ENCODE measurements around the gene OTOS. TPM values are rescaled to one million over a fixed set of nuclear protein-coding genes. Genes with fewer than 3 reads are reported as not detected.
A peak's percentile ranks its signal among the peaks of the same experiment; 100 is the strongest.

Gene OTOS
- total and polyA plus RNA-seq, 9 of the 15 experiments (the other 6 are each of a cell fraction or from before 2014, with no cell fraction given), result not detected

DNA sequence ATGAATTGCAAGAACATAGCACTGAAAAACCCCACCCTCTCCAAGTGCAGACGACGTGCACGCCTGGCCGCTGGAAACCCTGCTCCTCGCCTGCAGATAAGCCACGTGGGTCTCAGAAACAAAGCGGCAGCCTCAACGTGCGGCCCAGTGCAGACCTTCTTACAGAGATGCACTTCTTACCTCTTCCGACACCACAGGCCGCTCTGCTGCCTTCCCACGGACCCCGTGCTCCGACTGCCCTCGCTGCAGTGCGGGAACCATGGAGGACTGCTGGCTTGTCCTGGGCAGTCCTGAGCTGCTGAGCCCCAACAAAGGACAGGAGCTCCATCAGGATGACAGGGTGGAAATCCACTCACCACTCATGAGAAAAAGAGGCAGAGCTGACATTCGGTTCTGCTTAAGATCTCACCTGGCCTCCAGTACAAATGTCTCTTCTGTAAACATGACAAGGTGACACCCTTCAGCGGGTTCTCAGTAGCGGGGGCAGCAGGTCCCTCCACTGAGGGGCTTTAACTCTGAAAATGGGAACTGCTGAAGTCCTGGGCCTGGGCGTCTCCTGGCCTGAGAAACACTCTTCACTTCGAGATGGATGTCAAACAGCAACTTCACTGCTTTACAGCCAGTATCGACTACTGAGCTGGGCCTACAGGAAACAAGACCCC lies 10.6 kb downstream of the OTOS start:
- no peaks in the 10 kb centered on the region for H3K9me3 ChIP-seq (replicated peaks; ENCODE audit: control insufficient read depth, insufficient read depth, low read depth, low read length)
- H3K4me2 ChIP-seq (ENCODE audit: insufficient read depth, low read length), result no peak overlapping the region
- H3K4me1 ChIP-seq (replicated peaks in 1 of 2; ENCODE audit: control insufficient read depth in 2 of 2, insufficient read depth in 2 of 2, low read length in 2 of 2), result peaks cover 0 to 2% of the 10 kb centered on the region in 2 experiments; a peak in 2 of 5 replicates
- H4K20me1 ChIP-seq (replicated peaks; ENCODE audit: control insufficient read depth, insufficient read depth, low read length), result no peaks in the 10 kb centered on the region
- in situ Hi-C loops (cut with MboI) (no loop called here), intact Hi-C loops (cut with micrococcal nuclease) (no loop called here)
- ChIA-PET POLR2A (no interaction called here), CTCF (ENCODE audit: low intra/inter-chr PET ratio) (no interaction called here)
- FAIRE-seq, result no peak
- no TSS peak for BruUV-seq (replicated peaks)
- H3K9ac ChIP-seq (ENCODE audit: insufficient read depth in 1 of 2, low read depth in 2 of 2, low read length in 2 of 2), result no peak overlapping the region
- H3K36me3 ChIP-seq (ENCODE audit: control insufficient read depth, insufficient read depth, low read length), result peaks cover 43% of the 10 kb centered on the region; the same call in 2 of the 3 replicates
- H3K27me3 ChIP-seq (ENCODE audit: control insufficient read depth in 2 of 2, insufficient read depth in 2 of 2, low read length in 2 of 2), result no peaks in the 10 kb centered on the region
- H3K4me3 ChIP-seq, result no peak overlapping the region
- TF ChIP-seq ZNF584 (CRISPR knock-in tag; IDR thresholded peaks at IDR 0.05; ENCODE audit: low read depth) (no peak), POLR2G (IDR thresholded peaks at IDR 0.05; ENCODE audit: low read depth, low read length) (peak; percentile 31; the same call in 1 of the 2 replicates)
- no peak overlapping the region for H3K27ac ChIP-seq (ENCODE audit: extremely low read depth, low read depth, low read length)
- no peak for DNase-seq (ENCODE audit: extremely low read depth in 1 of 4, low spot score in 3 of 4)
- no peak for ATAC-seq
- no peak overlapping the region for H2AFZ ChIP-seq (ENCODE audit: low read depth, low read length)
- H3K79me2 ChIP-seq (ENCODE audit: control insufficient read depth, insufficient read depth, low read length), result peaks cover 6% of the 10 kb centered on the region
- no peaks in the 10 kb centered on the region for H3K9me1 ChIP-seq (ENCODE audit: control insufficient read depth, insufficient read depth, low read length)
- WGBS (ENCODE audit: insufficient coverage, low coverage, missing lambda C conversion rate), result 91% methylated on average over 15 of the region's 22 CpGs

- Histone ChIP-seq H3K9me1 (ENCODE audit: control insufficient read depth, insufficient read depth, low read length) (no peaks in the 10 kb centered on the region), H3K9me3 (replicated peaks; ENCODE audit: control insufficient read depth, insufficient read depth, low read depth, low read length) (no peaks in the 10 kb centered on the region), H3K4me3 (no peak overlapping the region), H4K20me1 (replicated peaks; ENCODE audit: control insufficient read depth, insufficient read depth, low read length) (no peaks in the 10 kb centered on the region), H2AFZ (ENCODE audit: low read depth, low read length) (no peak overlapping the region), H3K36me3 (ENCODE audit: control insufficient read depth, insufficient read depth, low read length) (peaks cover 43% of the 10 kb centered on the region; the same call in 2 of the 3 replicates), H3K9ac (ENCODE audit: insufficient read depth in 1 of 2, low read depth in 2 of 2, low read length in 2 of 2) (no peak overlapping the region), H3K79me2 (ENCODE audit: control insufficient read depth, insufficient read depth, low read length) (0 out of 3 replicates have a peak, but pooled peaks cover under 1% of the 10 kb centered on the region), H3K4me2 (ENCODE audit: insufficient read depth, low read length) (no peak overlapping the region), H3K27ac (ENCODE audit: extremely low read depth, low read depth, low read length) (no peak overlapping the region), H3K4me1 (replicated peaks in 1 of 2; ENCODE audit: control insufficient read depth in 2 of 2, insufficient read depth in 2 of 2, low read length in 2 of 2) (no peaks in the 10 kb centered on the region; a peak in 1 of 5 replicates), H3K27me3 (ENCODE audit: control insufficient read depth in 2 of 2, insufficient read depth in 2 of 2, low read length in 2 of 2) (no peaks in the 10 kb centered on the region)
- DNase-seq (ENCODE audit: extremely low read depth in 1 of 4, low spot score in 3 of 4) (no peak), ATAC-seq (no peak), FAIRE-seq (no peak)
- BruUV-seq (replicated peaks), result no TSS peak
- in situ Hi-C loops (cut with MboI), result no loop called here
- ChIA-PET CTCF (ENCODE audit: low intra/inter-chr PET ratio) (no interaction called here), POLR2A (no interaction called here)
- intact Hi-C loops (cut with micrococcal nuclease), result no loop called here
- 83% methylated on average over 5 of the region's 7 CpGs for WGBS (ENCODE audit: insufficient coverage, low coverage, missing lambda C conversion rate)
- no peak for TF ChIP-seq ZNF384 (IDR thresholded peaks at IDR 0.05; ENCODE audit: low read depth, low read length)
- TF ChIP-seq CXXC5 (CRISPR knock-in tag; IDR thresholded peaks at IDR 0.05), result no peak
- TF ChIP-seq PBX2 (CRISPR knock-in tag; IDR thresholded peaks at IDR 0.05; ENCODE audit: low read depth), result no peak
- no peak for TF ChIP-seq PBX2 (tag; conservative IDR thresholded peaks at IDR 0.05; ENCODE audit: low read depth)
- no peak for TF ChIP-seq MTF1 (CRISPR knock-in tag; IDR thresholded peaks at IDR 0.05; ENCODE audit: borderline replicate concordance)
- TF ChIP-seq PTRF (tag; IDR thresholded peaks at IDR 0.05), result no peak
- TF ChIP-seq SNIP1 (IDR thresholded peaks at IDR 0.05; ENCODE audit: low read depth), result no peak
- TF ChIP-seq SMARCA4 (IDR thresholded peaks at IDR 0.05), result no peak
- TF ChIP-seq CHD2 (IDR thresholded peaks at IDR 0.05; ENCODE audit: low read depth, low read length), result no peak
These were observed 11.1 kb downstream of the OTOS start for GRCh38 chr2:240129311-240129710.
